Dermis blood vessel endothelial cell (primary cell): ENCODE results near the gene CPXCR1. TPM values are rescaled to one million over a fixed set of nuclear protein-coding genes. Genes with fewer than 3 reads are reported as not detected.
"Not testable (repeated sequence)": the region's sequence is repeated elsewhere in the genome, so short reads cannot be mapped to it uniquely, and the experiment has no call there.

Experiments
- DNase-seq: peaks from one replicate; pipeline ENCODE4 v3.0.0; 2010
- total RNA-seq: library from RNA; depleted of rRNA; stranded (reverse); fragments of >200 nt; gene quantifications from 2 replicates; pipeline ENCODE4 v1.2.3, GENCODE V29; 2014

The CPXCR1 gene
- total RNA-seq: not detected in 2 replicates

DNA sequence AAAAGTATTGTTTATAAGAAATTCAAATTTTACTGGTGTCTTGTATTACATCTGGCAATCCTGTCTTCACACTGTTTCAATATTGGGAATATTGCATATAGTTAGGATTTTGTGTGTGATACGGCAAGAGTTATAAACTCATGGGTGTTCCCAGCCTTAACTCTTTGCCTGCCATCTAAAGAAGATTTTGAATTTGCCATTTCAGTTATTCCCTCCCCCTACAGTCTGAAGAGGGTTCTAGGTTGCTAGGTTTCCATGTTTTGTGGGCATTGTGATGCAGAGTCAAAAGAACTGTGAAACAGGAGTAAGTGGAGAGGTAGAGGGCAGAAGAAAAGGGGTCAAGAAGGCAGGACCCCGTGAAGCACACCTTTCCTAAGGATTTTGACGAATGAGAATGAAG lies at the start of gene CPXCR1:
Gene CPXCR1, plus strand, starts transcription at position 301 of the 400 bp plus-strand sequence. CDS start 6,190 bp downstream, outside the sequence.
- DNase-seq: no peak

DNA sequence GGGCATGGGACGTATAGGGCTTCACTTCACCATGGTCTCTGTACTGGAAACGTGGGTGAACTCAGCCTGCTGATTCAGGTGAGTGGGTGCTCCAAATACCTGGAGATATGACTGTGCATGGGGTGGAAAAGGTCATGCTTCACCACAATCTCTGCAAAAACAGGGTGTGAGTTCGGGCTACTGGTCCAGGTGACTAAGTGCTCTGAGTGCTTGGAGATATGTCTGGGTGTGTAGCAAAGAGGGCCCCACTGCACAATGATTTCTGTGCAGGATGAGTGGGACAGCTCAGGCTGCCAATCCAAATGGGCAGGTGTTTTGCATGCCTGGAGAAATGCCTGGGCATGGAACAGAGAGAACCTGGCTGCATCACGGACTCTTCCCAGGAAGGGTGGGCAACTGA lies 11.2 kb upstream of the CPXCR1 start:
- no peak for DNase-seq

DNA sequence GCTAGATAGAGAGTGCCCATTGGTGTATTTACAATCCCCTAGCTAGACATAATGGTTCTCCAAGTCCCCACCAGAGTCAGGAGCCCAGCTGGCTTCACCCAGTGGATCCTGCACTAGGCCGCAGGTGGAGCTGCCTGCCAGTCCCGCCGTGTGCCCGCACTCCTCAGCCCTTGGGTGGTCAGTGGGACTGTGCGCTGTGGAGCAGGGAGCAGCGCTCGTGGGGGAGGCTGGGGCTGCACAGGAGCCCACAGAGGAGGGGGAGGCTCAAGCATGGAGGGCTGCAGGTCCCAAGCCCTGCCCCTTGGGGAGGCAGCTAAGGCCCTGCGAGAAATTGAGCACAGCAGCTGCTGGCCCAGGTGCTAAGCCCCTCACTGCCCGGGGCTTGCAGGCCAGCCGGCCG lies 810 bp upstream of the CPXCR1 start:
- not testable (repeated sequence) for DNase-seq

DNA sequence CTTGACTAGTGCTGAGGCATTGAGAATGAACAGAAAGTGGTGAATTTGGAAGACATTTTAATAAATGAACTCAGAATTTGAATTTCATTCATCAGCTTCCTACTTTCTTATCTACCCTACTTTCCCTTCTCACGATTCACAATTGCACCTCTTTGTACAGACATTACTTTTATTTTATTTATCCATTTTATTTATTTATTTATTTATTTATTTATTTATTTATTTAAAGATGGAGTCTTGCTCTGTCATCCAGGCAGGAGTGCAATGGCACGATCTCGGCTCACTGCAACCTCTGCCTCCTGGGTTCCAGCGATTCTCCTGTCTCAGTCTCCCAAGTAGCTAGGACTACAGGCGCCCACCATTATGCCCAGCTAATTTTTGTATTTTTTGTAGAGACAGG lies 5.3 kb downstream of the CPXCR1 start:
- DNase-seq: not testable (repeated sequence)

DNA sequence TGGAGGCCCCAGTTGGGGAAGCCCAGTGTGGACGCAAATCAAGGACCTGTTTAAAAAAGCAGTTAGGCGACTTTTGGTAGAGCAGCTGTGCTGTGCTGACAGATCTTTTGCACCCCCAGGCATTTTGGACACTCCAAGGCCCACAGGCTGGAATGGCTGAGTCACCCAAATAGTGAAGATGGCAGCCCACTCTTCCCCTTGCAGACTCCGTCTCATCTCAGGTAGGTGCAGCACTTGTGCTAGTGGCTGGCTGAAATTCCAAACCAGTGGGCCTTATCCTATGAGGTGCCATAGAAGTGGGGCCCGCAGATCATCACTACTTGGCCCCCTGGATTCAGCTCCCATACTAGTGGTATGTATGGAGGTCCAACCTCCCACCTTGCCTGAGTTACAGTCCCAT lies 42.8 kb downstream of the CPXCR1 start:
- no peak for DNase-seq
